Cardiac atrium fibroblast (primary cell): ENCODE data around the gene MRPL42. TPM values are rescaled to one million over a fixed set of nuclear protein-coding genes. Genes with fewer than 3 reads are reported as not detected.

Source experiments
- total RNA-seq: library from RNA; depleted of rRNA; stranded (reverse); fragments of >200 nt; gene quantifications from 2 replicates; pipeline ENCODE4 v1.2.3, GENCODE V29; 2015

MRPL42 gene
- total RNA-seq, result 48.0 and 61.9 TPM in 2 replicates

GRCh38 chr12:93467351-93468007 is at the start of gene MRPL42:
TSS of gene MRPL42 (plus strand) at chr12:93467514. CDS start at chr12:93469286, 1,772 bp downstream.

GRCh38 chr12:93441617-93442410 is 25.5 kb upstream of the MRPL42 start, which contains the start of gene UBE2N:
TSS of gene UBE2N (minus strand) at chr12:93441947. CDS start at chr12:93441884, 63 bp downstream.

Other genes with a start within 250 kb of the MRPL42 start
- gene NUDT4, start 89.6 kb upstream of the MRPL42 start, total RNA-seq, result 54.4 and 63.4 TPM in 2 replicates
- 44.2 and 56.2 TPM in 2 replicates for gene UBE2N, start 25.6 kb upstream of the MRPL42 start, total RNA-seq
- 19.1 and 33.6 TPM in 2 replicates for gene SOCS2, start 105.2 kb downstream of the MRPL42 start, total RNA-seq
- gene CRADD, start 209.9 kb downstream of the MRPL42 start, total RNA-seq, result 20.9 and 22.4 TPM in 2 replicates